Measurements from ENCODE around the gene PSMA5. TPM values are rescaled to one million over a fixed set of nuclear protein-coding genes. Genes with fewer than 3 reads are reported as not detected.

Gene PSMA5
- total and polyA plus RNA-seq, 2 of the 13 experiments (the other 11 are each of a cell fraction or from before 2014, with no cell fraction given): 140 to 169 TPM

GRCh38 chr1:109426281-109427170 is at the start of gene PSMA5 (continued):
- TF ChIP-seq ZHX2 (IDR thresholded peaks at IDR 0.05; ENCODE audit: low read depth) (no peak), ZHX2 (CRISPR knock-in tag; IDR thresholded peaks at IDR 0.05; ENCODE audit: borderline replicate concordance) (no peak), IRF1 (CRISPR knock-in tag; IDR thresholded peaks at IDR 0.05; ENCODE audit: low read depth) (no peak), FLYWCH1 (CRISPR knock-in tag; IDR thresholded peaks at IDR 0.05) (no peak), KLF16 (CRISPR knock-in tag; IDR thresholded peaks at IDR 0.05) (peak in 1 of 2 experiments; percentile 48; a peak in 1 of 4 replicates), SRY (CRISPR knock-in tag; IDR thresholded peaks at IDR 0.05) (peak; percentile 40; the same call in 1 of the 2 replicates), GATA4 (IDR thresholded peaks at IDR 0.05; ENCODE audit: borderline replicate concordance, low read depth) (peak; percentile 25; the same call in 1 of the 2 replicates), ZNF10 (CRISPR knock-in tag; IDR thresholded peaks at IDR 0.05; ENCODE audit: borderline replicate concordance, low read depth) (no peak), ZNF124 (CRISPR knock-in tag; IDR thresholded peaks at IDR 0.05) (peak; percentile 75; the same call in 1 of the 2 replicates), NBN (conservative IDR thresholded peaks at IDR 0.05) (no peak), ZNF550 (CRISPR knock-in tag; IDR thresholded peaks at IDR 0.05; ENCODE audit: borderline replicate concordance) (no peak), ZNF20 (CRISPR knock-in tag; IDR thresholded peaks at IDR 0.05) (no peak), RERE (CRISPR knock-in tag; IDR thresholded peaks at IDR 0.05; ENCODE audit: low read depth) (no peak), ZNF30 (CRISPR knock-in tag; IDR thresholded peaks at IDR 0.05) (no peak), ZFYVE20 (CRISPR knock-in tag; IDR thresholded peaks at IDR 0.05; ENCODE audit: borderline replicate concordance, low read depth) (no peak)
